ENCODE results near the gene ACOXL. TPM values are rescaled to one million over a fixed set of nuclear protein-coding genes. Genes with fewer than 3 reads are reported as not detected.
"Not testable (repeated sequence)": the region's sequence is repeated elsewhere in the genome, so short reads cannot be mapped to it uniquely, and the experiment has no call there.

ACOXL gene
- total RNA-seq, 6 experiments from 2014 or later = not detected

- ATAC-seq = no peak
- Histone ChIP-seq H3K27ac (no peak overlapping the region), H3K4me1 (no peaks in the 10 kb centered on the region), H3K4me3 (no peak overlapping the region), H3K27me3 (no peaks in the 10 kb centered on the region), H3K36me3 (no peaks in the 10 kb centered on the region), H3K9me3 (no peaks in the 10 kb centered on the region)
- DNase-seq = no peak
- TF ChIP-seq, protein P1, sequence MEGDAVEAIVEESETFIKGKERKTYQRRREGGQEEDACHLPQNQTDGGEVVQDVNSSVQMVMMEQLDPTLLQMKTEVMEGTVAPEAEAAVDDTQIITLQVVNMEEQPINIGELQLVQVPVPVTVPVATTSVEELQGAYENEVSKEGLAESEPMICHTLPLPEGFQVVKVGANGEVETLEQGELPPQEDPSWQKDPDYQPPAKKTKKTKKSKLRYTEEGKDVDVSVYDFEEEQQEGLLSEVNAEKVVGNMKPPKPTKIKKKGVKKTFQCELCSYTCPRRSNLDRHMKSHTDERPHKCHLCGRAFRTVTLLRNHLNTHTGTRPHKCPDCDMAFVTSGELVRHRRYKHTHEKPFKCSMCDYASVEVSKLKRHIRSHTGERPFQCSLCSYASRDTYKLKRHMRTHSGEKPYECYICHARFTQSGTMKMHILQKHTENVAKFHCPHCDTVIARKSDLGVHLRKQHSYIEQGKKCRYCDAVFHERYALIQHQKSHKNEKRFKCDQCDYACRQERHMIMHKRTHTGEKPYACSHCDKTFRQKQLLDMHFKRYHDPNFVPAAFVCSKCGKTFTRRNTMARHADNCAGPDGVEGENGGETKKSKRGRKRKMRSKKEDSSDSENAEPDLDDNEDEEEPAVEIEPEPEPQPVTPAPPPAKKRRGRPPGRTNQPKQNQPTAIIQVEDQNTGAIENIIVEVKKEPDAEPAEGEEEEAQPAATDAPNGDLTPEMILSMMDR (IDR thresholded peaks at IDR 0.05) = no peak
- TF ChIP-seq POLR2A (IDR thresholded peaks at IDR 0.05) = no peak
- WGBS (ENCODE audit: insufficient coverage, low coverage, low lambda C conversion rate, missing lambda C conversion rate) = 79% methylated on average over 3 of the region's 3 CpGs
- intact Hi-C loops (cut with DNase I) = no loop called here
Observed at GRCh38 chr2:110853948-110854347, 121.6 kb downstream of the ACOXL start.

DNA sequence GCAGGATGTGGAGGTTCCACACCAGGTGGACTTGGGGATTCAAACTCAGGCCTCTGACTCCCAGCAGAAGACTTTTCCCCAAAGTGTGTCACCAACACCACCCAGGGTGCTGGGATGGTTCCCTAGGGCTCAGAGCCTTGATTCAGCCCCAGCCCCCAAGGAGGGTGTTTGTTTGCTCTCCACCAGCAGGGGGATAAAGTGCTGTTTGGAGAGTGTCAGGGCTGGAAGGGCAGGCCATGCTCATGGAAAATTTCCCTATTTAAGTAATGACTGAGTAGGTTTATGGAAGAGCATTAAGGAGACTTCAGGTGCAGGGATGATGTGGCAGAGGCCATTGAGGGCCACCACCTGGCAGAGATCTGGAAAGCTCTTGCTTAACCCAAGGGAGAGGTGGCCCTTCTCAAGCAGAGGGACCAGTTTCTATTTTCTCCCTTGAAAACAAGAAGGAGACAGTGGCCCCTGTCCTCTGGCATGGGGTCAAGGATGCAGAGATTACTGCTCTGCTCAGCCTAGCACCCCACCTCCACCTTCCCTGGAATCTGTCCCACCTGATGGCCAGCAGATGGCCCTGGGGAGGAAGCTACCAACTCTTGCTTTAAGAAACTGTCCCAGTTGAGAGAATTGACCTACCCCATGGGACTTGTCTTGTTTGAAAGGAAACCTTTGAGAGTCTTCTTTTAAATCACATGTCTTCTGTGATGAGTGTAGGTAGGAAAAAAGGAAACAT is 122.1 kb downstream of the ACOXL start:
- DNase-seq (no peak), ATAC-seq (no peak)
- Histone ChIP-seq H3K27ac (no peak overlapping the region), H3K9me3 (no peaks in the 10 kb centered on the region), H3K4me3 (no peak overlapping the region), H3K27me3 (no peaks in the 10 kb centered on the region), H3K4me1 (no peaks in the 10 kb centered on the region), H3K36me3 (no peaks in the 10 kb centered on the region)
- intact Hi-C loops (cut with DNase I) = no loop called here
- TF ChIP-seq, protein P1 (IDR thresholded peaks at IDR 0.05) = peak in 1 of 4 donors; percentile 5
- TF ChIP-seq POLR2A (IDR thresholded peaks at IDR 0.05) = no peak

DNA sequence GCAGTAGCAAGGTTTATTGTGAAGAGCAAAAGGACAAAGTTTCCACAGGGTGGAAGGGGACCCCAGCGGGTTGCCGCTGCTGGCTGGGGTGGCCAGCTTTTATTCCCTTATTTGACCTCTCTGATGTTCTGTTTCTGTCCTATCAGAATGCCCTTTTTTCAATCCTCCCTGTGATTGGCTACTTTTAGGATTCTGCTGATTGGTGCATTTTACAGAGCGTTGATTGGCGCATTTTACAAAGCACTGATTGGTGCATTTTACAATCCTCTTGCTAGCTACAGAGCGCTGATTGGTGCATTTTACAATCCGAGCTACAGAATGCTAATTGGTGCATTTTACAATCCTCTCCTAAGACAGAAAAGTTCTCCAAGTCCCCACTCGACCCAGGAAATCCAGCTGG is 123.5 kb downstream of the ACOXL start:
- H3K27ac ChIP-seq; ATAC-seq; H3K9me3 ChIP-seq; intact Hi-C loops (cut with DNase I); H3K27me3 ChIP-seq; H3K36me3 ChIP-seq; DNase-seq; H3K4me1 ChIP-seq; H3K4me3 ChIP-seq: not testable (repeated sequence)
- WGBS (ENCODE audit: insufficient coverage, low coverage, low lambda C conversion rate, missing lambda C conversion rate) = 70% methylated on average over 7 of the region's 7 CpGs

DNA sequence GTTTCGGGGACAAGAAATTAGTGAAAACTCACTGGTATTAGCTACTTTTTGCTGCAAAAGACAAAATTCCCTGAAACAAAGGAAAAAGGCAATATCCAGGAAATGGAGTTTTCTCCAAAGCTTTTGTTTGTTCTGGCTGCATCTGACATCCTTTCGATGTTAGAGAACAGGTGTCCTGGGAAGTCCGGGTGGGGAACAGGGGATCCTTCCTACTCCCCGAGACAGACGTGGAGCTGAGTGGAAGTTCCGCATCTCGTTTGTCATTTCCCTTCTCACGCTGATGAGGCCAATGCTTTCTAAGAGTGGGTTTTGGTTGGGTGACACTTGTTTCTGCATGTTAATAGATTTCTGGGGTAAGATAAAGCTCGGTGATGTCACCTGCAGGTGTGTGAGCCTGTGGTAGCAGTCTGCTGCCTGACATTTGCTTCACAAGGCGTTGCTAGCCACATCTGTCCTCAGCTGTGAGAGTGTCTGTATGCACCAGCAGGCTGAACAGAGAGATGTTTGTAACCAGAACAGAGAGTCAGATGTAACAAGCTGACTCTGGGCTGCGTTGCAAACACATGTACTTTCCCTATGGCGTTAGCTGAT is 125.9 kb downstream of the ACOXL start:
- no peak overlapping the region for H3K4me3 ChIP-seq
- no peak overlapping the region for H3K27ac ChIP-seq
- H3K27me3 ChIP-seq = no peaks in the 10 kb centered on the region
- DNase-seq (no peak), ATAC-seq (peak; percentile 22 to 59 (median 44))
- no peaks in the 10 kb centered on the region for H3K4me1 ChIP-seq
- no peaks in the 10 kb centered on the region for H3K9me3 ChIP-seq
- intact Hi-C loops (cut with DNase I) = no loop called here
- 40% methylated on average over 8 of the region's 12 CpGs for WGBS (ENCODE audit: insufficient coverage, low coverage, low lambda C conversion rate, missing lambda C conversion rate)
- no peaks in the 10 kb centered on the region for H3K36me3 ChIP-seq
- TF ChIP-seq POLR2A (IDR thresholded peaks at IDR 0.05) = no peak
- TF ChIP-seq, protein P1 (IDR thresholded peaks at IDR 0.05) = no peak

- ATAC-seq (no peak), DNase-seq (no peak)
- Histone ChIP-seq H3K27me3 (no peaks in the 10 kb centered on the region), H3K9me3 (no peaks in the 10 kb centered on the region), H3K36me3 (no peaks in the 10 kb centered on the region), H3K4me3 (no peak overlapping the region), H3K27ac (no peak overlapping the region), H3K4me1 (no peaks in the 10 kb centered on the region)
- 57% methylated on average over 11 of the region's 13 CpGs for WGBS (ENCODE audit: insufficient coverage, low coverage, low lambda C conversion rate, missing lambda C conversion rate)
- intact Hi-C loops (cut with DNase I) = no loop called here
- TF ChIP-seq POLR2A (IDR thresholded peaks at IDR 0.05) = no peak
- TF ChIP-seq, protein P1 (IDR thresholded peaks at IDR 0.05) = no peak
Observed at GRCh38 chr2:110858993-110859701, 126.8 kb downstream of the ACOXL start.

Measured in right lobe of liver (tissue), 6 donors.